ENCODE data around the gene DLGAP1.

GRCh38 chr18:3610813-3611212 lies 844.3 kb downstream of the DLGAP1 start:
- TF ChIP-seq TAF1 (IDR thresholded peaks at IDR 0.05; ENCODE audit: low read depth) (no peak), TCF12 (IDR thresholded peaks at IDR 0.05; ENCODE audit: low read depth) (no peak), NFIC (IDR thresholded peaks at IDR 0.05) (no peak), RAD21 (IDR thresholded peaks at IDR 0.05; ENCODE audit: low read depth) (no peak), CEBPB (IDR thresholded peaks at IDR 0.05) (no peak), ZBTB7A (IDR thresholded peaks at IDR 0.05; ENCODE audit: low read depth) (no peak), USF1 (IDR thresholded peaks at IDR 0.05) (no peak), FOXM1 (IDR thresholded peaks at IDR 0.05; ENCODE audit: borderline replicate concordance, low read depth) (no peak)

All from Ishikawa (cell line).